H1 (cell line): Measurements from ENCODE around the gene PRSS8. TPM values are rescaled to one million over a fixed set of nuclear protein-coding genes. Genes with fewer than 3 reads are reported as not detected.

Source experiments
- CTCF ChIA-PET: fragments of 300-600 bp; sonication (Branson Sonifier 250); formaldehyde crosslinking; loops from one replicate; lab custom pipeline; 2021; ENCODE audit not compliant: partially characterized antibody; lab: Charles Lee
- POLR2A ChIA-PET: fragments of 300-600 bp; sonication (Branson Sonifier 250); formaldehyde crosslinking; loops from one replicate; lab custom pipeline; 2021; ENCODE audit warnings: inconsistent platforms; ENCODE audit not compliant: partially characterized antibody; lab: Charles Lee
- DNase-seq, 2 experiments: peaks; one replicate each; pipeline versions ENCODE4 v3.0.0 to v3.0.0-alpha.2; 2010 to 2022; ENCODE audit warnings: low spot score in 2 of 2, low read depth in 1 of 2, mixed read lengths in 1 of 2
- FAIRE-seq: peaks from 2 replicates; lab custom pipeline; 2011; peaks lifted over from hg19 to GRCh38; lab: Jason Lieb, UNC
- H2AFZ ChIP-seq: 2 replicates; pipeline ENCODE4 v1.8.1; 2012; ENCODE audit warnings: low read length, inconsistent platforms
- H2AK5ac ChIP-seq: 2 replicates; pipeline ENCODE4 v1.6.1; 2013; ENCODE audit warnings: low read depth, low read length
- H2BK120ac ChIP-seq: replicated peaks from 2 replicates; pipeline ENCODE3; 2013; ENCODE audit warnings: low read depth, low read length, inconsistent platforms
- H2BK12ac ChIP-seq: 2 replicates; pipeline ENCODE4 v1.6.1; 2013; ENCODE audit warnings: low read depth, low read length
- H2BK15ac ChIP-seq: 2 replicates; pipeline ENCODE4 v1.6.1; 2013; ENCODE audit warnings: low read length
- H2BK20ac ChIP-seq: 2 replicates; pipeline ENCODE4 v1.6.1; 2013; ENCODE audit warnings: low read length
- H2BK5ac ChIP-seq: 2 replicates; pipeline ENCODE4 v1.6.1; 2013; ENCODE audit warnings: low read depth, low read length
- H3K14ac ChIP-seq: 2 replicates; pipeline ENCODE4 v1.6.1; 2013; ENCODE audit warnings: inconsistent platforms; ENCODE audit not compliant: insufficient read length
- H3K18ac ChIP-seq: 2 replicates; pipeline ENCODE4 v1.6.1; 2013; ENCODE audit warnings: low read length; ENCODE audit errors: extremely low read depth
- H3K23ac ChIP-seq: 2 replicates; pipeline ENCODE4 v1.6.1; 2013; ENCODE audit warnings: inconsistent platforms; ENCODE audit not compliant: insufficient read length
- H3K23me2 ChIP-seq: 2 replicates; pipeline ENCODE4 v1.6.1; 2013; ENCODE audit warnings: low read depth, low read length
- H3K27ac ChIP-seq: 2 replicates; pipeline ENCODE4 v1.6.1; 2011; ENCODE audit warnings: low read depth, low read length, inconsistent platforms
- H3K27me3 ChIP-seq, 4 experiments: replicated peaks in 1 of 4; 1 replicate in 1 of 4; 2 replicates in 3 of 4; pipeline versions ENCODE4 v1.6.1 to v1.8.1; 2011 to 2013; ENCODE audit warnings: low read length in 3 of 4, mild to moderate bottlenecking in 3 of 4, inconsistent platforms in 2 of 4, mixed read lengths in 2 of 4, moderate library complexity in 1 of 4; ENCODE audit not compliant: control insufficient read depth in 3 of 4, insufficient read depth in 3 of 4; ENCODE audit errors: extremely low read depth in 1 of 4
- H3K36me3 ChIP-seq, 4 experiments: 2 replicates each; pipeline versions ENCODE4 v1.6.1 to v1.8.1; 2011 to 2013; ENCODE audit warnings: mild to moderate bottlenecking in 4 of 4, low read length in 3 of 4, moderate library complexity in 2 of 4, control low read depth in 1 of 4, inconsistent platforms in 1 of 4; ENCODE audit not compliant: insufficient read depth in 4 of 4, control insufficient read depth in 2 of 4
- H3K4ac ChIP-seq: replicated peaks from 2 replicates; pipeline ENCODE3; 2013; ENCODE audit warnings: low read length, low read depth, mixed read lengths, inconsistent platforms; ENCODE audit not compliant: insufficient read length
- H3K4me1 ChIP-seq, 4 experiments: replicated peaks in 1 of 4; 1 replicate in 1 of 4; 2 replicates in 3 of 4; pipeline versions ENCODE4 v1.6.1 to v1.8.1; 2011 to 2013; ENCODE audit warnings: low read length in 3 of 4, inconsistent platforms in 2 of 4, mixed read lengths in 1 of 4; ENCODE audit not compliant: insufficient read depth in 4 of 4, control insufficient read depth in 3 of 4
- H3K4me2 ChIP-seq, 2 experiments: 2 replicates each; pipeline versions ENCODE4 v1.6.1 to v1.8.1; 2011 to 2013; ENCODE audit warnings: low read depth in 2 of 2, low read length in 2 of 2, control low read depth in 1 of 2, inconsistent platforms in 1 of 2, mild to moderate bottlenecking in 1 of 2; ENCODE audit not compliant: insufficient read depth in 1 of 2
- H3K4me3 ChIP-seq, 4 experiments: fragments of 200-600, 300-600 bp in 1 of 4; sonication (generic), shearing (Covaris generic), sonication (Bioruptor Twin) in 1 of 4; 2 replicates each; pipeline versions ENCODE4 v1.5.1 to v1.8.1; 2011 to 2016; ENCODE audit warnings: low read length in 4 of 4, low read depth in 3 of 4, control low read depth in 2 of 4, inconsistent platforms in 2 of 4, mild to moderate bottlenecking in 2 of 4, mixed read lengths in 1 of 4, moderate library complexity in 1 of 4; ENCODE audit not compliant: insufficient read depth in 2 of 4; ENCODE audit errors: extremely low read depth in 1 of 4
- H3K56ac ChIP-seq: replicated peaks from 2 replicates; pipeline ENCODE3; 2013; ENCODE audit warnings: low read depth, mild to moderate bottlenecking, mixed read lengths, low read length, inconsistent platforms; ENCODE audit not compliant: insufficient read length
- H3K79me1 ChIP-seq: 2 replicates; pipeline ENCODE4 v1.6.1; 2013; ENCODE audit warnings: low read depth, low read length, control low read depth
- H3K79me2 ChIP-seq, 2 experiments: 2 replicates each; pipeline versions ENCODE4 v1.6.1 to v1.8.1; 2012 to 2013; ENCODE audit warnings: low read length in 2 of 2, mild to moderate bottlenecking in 2 of 2, inconsistent platforms in 1 of 2; ENCODE audit not compliant: insufficient read depth in 2 of 2, control insufficient read depth in 1 of 2
- H3K9ac ChIP-seq, 4 experiments: replicated peaks in 1 of 4; 1 replicate in 1 of 4; 2 replicates in 3 of 4; pipeline versions ENCODE4 v1.6.1 to v1.8.1; 2011 to 2013; ENCODE audit warnings: low read depth in 3 of 4, low read length in 3 of 4, control low read depth in 2 of 4, mild to moderate bottlenecking in 2 of 4, moderate library complexity in 2 of 4, inconsistent platforms in 1 of 4; ENCODE audit errors: extremely low read depth in 1 of 4
- H3K9me3 ChIP-seq, 2 experiments: 2 replicates each; pipeline versions ENCODE4 v1.6.1 to v1.8.1; 2012 to 2013; ENCODE audit warnings: mild to moderate bottlenecking in 2 of 2, moderate library complexity in 2 of 2, control low read depth in 1 of 2, inconsistent platforms in 1 of 2, low read depth in 1 of 2, low read length in 1 of 2, mixed read lengths in 1 of 2; ENCODE audit not compliant: insufficient read depth in 2 of 2
- H4K20me1 ChIP-seq, 2 experiments: replicated peaks in 1 of 2; 2 replicates each; pipeline versions ENCODE3 to v1.8.1; 2011 to 2013; ENCODE audit warnings: inconsistent platforms in 2 of 2, low read length in 2 of 2, mild to moderate bottlenecking in 1 of 2; ENCODE audit not compliant: insufficient read depth in 2 of 2, control insufficient read depth in 1 of 2
- H4K5ac ChIP-seq: 2 replicates; pipeline ENCODE4 v1.6.1; 2013; ENCODE audit warnings: low read length, low read depth, mixed read lengths, inconsistent platforms; ENCODE audit not compliant: insufficient read length
- H4K8ac ChIP-seq: 2 replicates; pipeline ENCODE4 v1.8.0; 2013; ENCODE audit warnings: mild to moderate bottlenecking, moderate library complexity, low read length, inconsistent platforms; ENCODE audit not compliant: insufficient read depth; ENCODE audit errors: extremely low read depth
- H4K91ac ChIP-seq: replicated peaks from 2 replicates; pipeline ENCODE3; 2013; ENCODE audit warnings: low read length, mixed read lengths, inconsistent platforms; ENCODE audit not compliant: insufficient read length
- WGBS, 2 experiments: shearing (Covaris generic) in 1 of 2; methylation state at CpG; one replicate each; pipeline versions ENCODE4 v1.1.6 to v1.1.7; 2013 to 2015; ENCODE audit warnings: low lambda C conversion rate in 2 of 2, mixed read lengths in 2 of 2, inconsistent platforms in 1 of 2, low coverage in 1 of 2, missing lambda C conversion rate in 1 of 2; ENCODE audit not compliant: insufficient replicate concordance in 2 of 2, insufficient coverage in 1 of 2, insufficient read length in 1 of 2; ENCODE audit errors: extremely low coverage in 1 of 2, missing lambda C conversion rate in 1 of 2; 5-methylcytosine and 5-hydroxymethylcytosine counted together
- polyA plus RNA-seq, 7 experiments: library from polyadenylated mRNA; depleted of rRNA in 3 of 7; stranded (reverse) in 5 of 7; unstranded in 2 of 7; fragments of >200 nt in 5 of 7; fragments of 200-250 nt in 2 of 7; gene quantifications; 1 replicate in 5 of 7; 2 replicates in 1 of 7; 4 replicates in 1 of 7; pipeline versions ENCODE4 v1.2.1 to v1.2.3, GENCODE V29; 2011 to 2013; ENCODE audit warnings: missing spikeins in 2 of 7, mixed read lengths in 2 of 7
- total RNA-seq: library from RNA; stranded (reverse); fragmentation: NEBNext Ultra II Directional; extraction: Animal tissue kit (Norgen Biotek cat#: 25700); gene quantifications from 2 replicates; pipeline ENCODE4 v1.2.1, GENCODE V29; 2021

PRSS8 gene
- total and polyA plus RNA-seq, 2 of the 8 experiments (the other 6 are each of a cell fraction or from before 2014, with no cell fraction given): 87.7 to 273 TPM

GRCh38 chr16:31117384-31118222 is 17.9 kb downstream of the PRSS8 start, which contains the start of gene KAT8:
Gene KAT8, plus strand, starts transcription at chr16:31117664. Its CDS starts 18 bp downstream, at chr16:31117682.
- Histone ChIP-seq H2BK5ac (peak within 1 kb of the TSS; percentile 79), H2BK20ac (no peak within 1 kb of the TSS), H3K36me3 (peaks cover 16 to 26% (median 21%) of the 10 kb centered on the region in 4 experiments), H3K9me3 (no peaks in the 10 kb centered on the region), H2AFZ (no peak within 1 kb of the TSS), H4K5ac (no peak within 1 kb of the TSS), H3K79me1 (peaks cover 8% of the 10 kb centered on the region), H3K4me1 (peaks cover 0 to 4% (median 2%) of the 10 kb centered on the region in 4 experiments; a peak in 3 of 7 replicates), H3K27ac (peak within 1 kb of the TSS; percentile 90), H2BK12ac (no peak within 1 kb of the TSS), H3K79me2 (peaks cover 3 to 19% of the 10 kb centered on the region in 2 experiments; a peak in 3 of 4 replicates), H2AK5ac (no peak within 1 kb of the TSS), H3K23ac (no peak within 1 kb of the TSS), H3K4ac (no peak within 1 kb of the TSS), H3K27me3 (no peaks in the 10 kb centered on the region), H3K14ac (no peak within 1 kb of the TSS), H4K8ac (peak within 1 kb of the TSS; percentile 98; the same call in 1 of the 2 replicates), H2BK120ac (no peak within 1 kb of the TSS), H3K56ac (no peak within 1 kb of the TSS), H2BK15ac (no peak within 1 kb of the TSS), H3K18ac (no peak within 1 kb of the TSS; the same call in 1 of the 2 replicates), H3K4me3 (peak within 1 kb of the TSS; percentile 70 to 96 (median 90)), H4K91ac (no peak within 1 kb of the TSS), H3K23me2 (peaks cover 6% of the 10 kb centered on the region), H4K20me1 (peaks cover 0 to 5% of the 10 kb centered on the region in 2 experiments), H3K9ac (peak within 1 kb of the TSS; percentile 75 to 92 (median 87)), H3K4me2 (peak within 1 kb of the TSS; percentile 94 to 98)
- CTCF ChIA-PET: interaction anchor here (0.6 to 1.4 kb wide), 13 partner anchors 9 to 341 kb away, joined by 3 to 10 read pairs (median 3); partner anchors contain the start of genes BCKDK and HSD3B7
- WGBS, 2 experiments: 1% methylated on average over 30 of the region's 68 CpGs; no CpG with 5 or more reads in 1 of the 2 experiments
- DNase-seq (peak; percentile 90 to 94), FAIRE-seq (no peak)
- POLR2A ChIA-PET: interaction anchor here (0.6 to 29.9 kb wide), 37 partner anchors 9 to 342 kb away, joined by 3 to 713 read pairs (median 5); partner anchors contain the start of genes ARMC5, BCKDK, FUS and HSD3B7
